ENCODE results near the gene TMEM222.

The TMEM222 gene

GRCh38 chr1:27345272-27345671, 23.3 kb downstream of the TMEM222 start:
- TF ChIP-seq CTCF (IDR thresholded peaks at IDR 0.05; ENCODE audit: borderline replicate concordance, control extremely low read depth, extremely low read depth, insufficient read depth, missing control alignments), result no peak
- DNase-seq (ENCODE audit: low spot score), result no peak
- in situ Hi-C loops (cut with MboI; ENCODE audit: low sequenced_read_pairs, unreplicated experiment), result no loop called here

GRCh38 chr1:27346357-27346756, 24.4 kb downstream of the TMEM222 start:
- in situ Hi-C loops (cut with MboI; ENCODE audit: low sequenced_read_pairs, unreplicated experiment), result no loop called here
- TF ChIP-seq CTCF (IDR thresholded peaks at IDR 0.05; ENCODE audit: borderline replicate concordance, control extremely low read depth, extremely low read depth, insufficient read depth, missing control alignments), result no peak
- DNase-seq (ENCODE audit: low spot score), result no peak

- DNase-seq (ENCODE audit: low spot score), result no peak
- in situ Hi-C loops (cut with MboI; ENCODE audit: low sequenced_read_pairs, unreplicated experiment), result no loop called here
- no peak for TF ChIP-seq CTCF (IDR thresholded peaks at IDR 0.05; ENCODE audit: borderline replicate concordance, control extremely low read depth, extremely low read depth, insufficient read depth, missing control alignments)
Observed at GRCh38 chr1:27346991-27347624, 25.1 kb downstream of the TMEM222 start.

GRCh38 chr1:27348861-27349783, 27.2 kb downstream of the TMEM222 start:
- TF ChIP-seq CTCF (IDR thresholded peaks at IDR 0.05; ENCODE audit: borderline replicate concordance, control extremely low read depth, extremely low read depth, insufficient read depth, missing control alignments), result no peak
- peak; percentile 64 for DNase-seq (ENCODE audit: low spot score)
- in situ Hi-C loops (cut with MboI; ENCODE audit: low sequenced_read_pairs, unreplicated experiment), result no loop called here

GRCh38 chr1:27349784-27350662, 28.1 kb downstream of the TMEM222 start:
- no peak for DNase-seq (ENCODE audit: low spot score)
- in situ Hi-C loops (cut with MboI; ENCODE audit: low sequenced_read_pairs, unreplicated experiment), result no loop called here
- no peak for TF ChIP-seq CTCF (IDR thresholded peaks at IDR 0.05; ENCODE audit: borderline replicate concordance, control extremely low read depth, extremely low read depth, insufficient read depth, missing control alignments)

Data from GM13976 (cell line).